IMR-90 (cell line): Measurements from ENCODE around the gene DND1.
"Not testable (repeated sequence)": the region's sequence is repeated elsewhere in the genome, so short reads cannot be mapped to it uniquely, and the experiment has no call there.

Source experiments
- BHLHE40 ChIP-seq: fragments of 150-350 bp; IDR thresholded peaks from 2 replicates; pipeline ENCODE4 v1.6.1; 2016; ENCODE audit warnings: mild to moderate bottlenecking, low read depth, low read length
- CEBPB ChIP-seq: IDR thresholded peaks from 2 replicates; pipeline ENCODE4 v1.6.1; 2012; ENCODE audit warnings: low read depth, low read length, improper control_type of control experiment
- CHD1 ChIP-seq: IDR thresholded peaks from 2 replicates; pipeline ENCODE4 v1.6.1; 2012; ENCODE audit warnings: low read depth, low read length, improper control_type of control experiment
- MAFK ChIP-seq: IDR thresholded peaks from 2 replicates; pipeline ENCODE4 v1.6.1; 2012; ENCODE audit warnings: low read depth, low read length, improper control_type of control experiment
- MAZ ChIP-seq: IDR thresholded peaks from 2 replicates; pipeline ENCODE4 v1.6.1; 2012; ENCODE audit warnings: low read depth, mild to moderate bottlenecking, low read length, improper control_type of control experiment, moderate library complexity, borderline replicate concordance
- POLR2A ChIP-seq: IDR thresholded peaks from 2 replicates; pipeline ENCODE4 v1.6.1; 2012; ENCODE audit warnings: mild to moderate bottlenecking, low read depth, low read length
- RCOR1 ChIP-seq: IDR thresholded peaks from 2 replicates; pipeline ENCODE4 v1.6.1; 2012; ENCODE audit warnings: mild to moderate bottlenecking, low read length, improper control_type of control experiment; ENCODE audit not compliant: insufficient replicate concordance
- RFX5 ChIP-seq: IDR thresholded peaks from 2 replicates; pipeline ENCODE4 v1.8.0; 2012; ENCODE audit warnings: low read depth, mild to moderate bottlenecking, low read length, moderate library complexity
- SMC3 ChIP-seq: fragments of 150-350 bp; IDR thresholded peaks from 2 replicates; pipeline ENCODE4 v1.6.1; 2016; ENCODE audit warnings: low read depth, mild to moderate bottlenecking, antibody characterized with exemption, low read length, moderate library complexity
- TF ChIP-seq, protein P1 (sequence below): conservative IDR thresholded peaks from 2 replicates; pipeline ENCODE4 v1.5.1; 2012; ENCODE audit warnings: mild to moderate bottlenecking, low read depth, low read length, improper control_type of control experiment

DNA sequence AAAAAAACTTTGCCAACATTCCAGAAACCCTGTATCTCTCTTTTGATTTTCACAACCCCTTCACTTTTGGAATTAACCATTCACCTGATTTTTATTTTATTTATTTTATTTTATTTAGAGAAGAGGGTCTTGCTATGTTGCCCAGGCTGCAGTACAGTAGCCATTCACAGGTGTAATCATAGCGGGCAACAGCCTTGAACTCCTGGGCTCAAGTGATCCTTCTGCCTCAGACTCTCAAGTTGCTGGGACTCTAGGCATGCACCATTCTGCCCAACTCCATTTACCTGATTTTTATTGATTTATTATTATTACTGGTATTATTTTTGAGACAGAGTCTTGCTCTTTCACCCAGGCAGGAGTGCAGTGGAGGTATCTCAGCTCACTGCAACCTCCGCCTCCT, 42.9 kb upstream of the DND1 start:
- TF ChIP-seq POLR2A, CEBPB, RCOR1, MAZ, RFX5, MAFK, CHD1, BHLHE40, SMC3: not testable (repeated sequence)
- TF ChIP-seq, protein P1, sequence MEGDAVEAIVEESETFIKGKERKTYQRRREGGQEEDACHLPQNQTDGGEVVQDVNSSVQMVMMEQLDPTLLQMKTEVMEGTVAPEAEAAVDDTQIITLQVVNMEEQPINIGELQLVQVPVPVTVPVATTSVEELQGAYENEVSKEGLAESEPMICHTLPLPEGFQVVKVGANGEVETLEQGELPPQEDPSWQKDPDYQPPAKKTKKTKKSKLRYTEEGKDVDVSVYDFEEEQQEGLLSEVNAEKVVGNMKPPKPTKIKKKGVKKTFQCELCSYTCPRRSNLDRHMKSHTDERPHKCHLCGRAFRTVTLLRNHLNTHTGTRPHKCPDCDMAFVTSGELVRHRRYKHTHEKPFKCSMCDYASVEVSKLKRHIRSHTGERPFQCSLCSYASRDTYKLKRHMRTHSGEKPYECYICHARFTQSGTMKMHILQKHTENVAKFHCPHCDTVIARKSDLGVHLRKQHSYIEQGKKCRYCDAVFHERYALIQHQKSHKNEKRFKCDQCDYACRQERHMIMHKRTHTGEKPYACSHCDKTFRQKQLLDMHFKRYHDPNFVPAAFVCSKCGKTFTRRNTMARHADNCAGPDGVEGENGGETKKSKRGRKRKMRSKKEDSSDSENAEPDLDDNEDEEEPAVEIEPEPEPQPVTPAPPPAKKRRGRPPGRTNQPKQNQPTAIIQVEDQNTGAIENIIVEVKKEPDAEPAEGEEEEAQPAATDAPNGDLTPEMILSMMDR: not testable (repeated sequence)
